ENCODE results near the gene AATF.

- TF ChIP-seq CTCF (IDR thresholded peaks at IDR 0.05; ENCODE audit: poor library complexity) (no peak), EZH2phosphoT487 (IDR thresholded peaks at IDR 0.05; ENCODE audit: low read depth, severe bottlenecking, unreplicated experiment) (no peak)
Observed at GRCh38 chr17:37090941-37091340, 142.2 kb downstream of the AATF start.

All from hepatocyte (in vitro differentiated cells).